CD4-positive, alpha-beta T cell treated with Interleukin-12 subunit alpha and Interleukin-12 subunit beta, for 1 hour (primary cell): Measurements from ENCODE around the gene CRYBG2.

Source experiments
- DNase-seq: peaks from one replicate; pipeline ENCODE4 v3.0.0-alpha.2; 2020

CRYBG2 gene

GRCh38 chr1:26277719-26278118, 76.2 kb downstream of the CRYBG2 start:
- DNase-seq: no peak

GRCh38 chr1:26277261-26277661, 76.7 kb downstream of the CRYBG2 start:
- no peak for DNase-seq

GRCh38 chr1:26276432-26276838, 77.5 kb downstream of the CRYBG2 start:
- DNase-seq: no peak

- DNase-seq: peak; percentile 80
Observed at GRCh38 chr1:26275580-26276431, 78.1 kb downstream of the CRYBG2 start.

GRCh38 chr1:26274801-26275425, 79.0 kb downstream of the CRYBG2 start:
- no peak for DNase-seq
